HEK293 (cell line): ENCODE data around the gene AGR2.

Source experiments
- CTCF ChIA-PET: fragments of 350-600 bp; formaldehyde crosslinking; extraction: SDS; loops from one replicate; lab custom pipeline; 2021; ENCODE audit warnings: antibody characterized with exemption; lab: Yijun Ruan, JAX
- POLR2A ChIA-PET: fragments of 300-600 bp; formaldehyde crosslinking; extraction: SDS; loops from one replicate; lab custom pipeline; 2020; ENCODE audit warnings: antibody characterized with exemption, inconsistent platforms; lab: Yijun Ruan, JAX
- H3K27ac ChIP-seq: fragments of 200-500 bp; sonication (Bioruptor generic); 2 replicates; pipeline ENCODE4 v1.5.1; 2014; ENCODE audit warnings: low read depth, low read length, control low read depth, inconsistent platforms; ENCODE audit errors: extremely low read depth
- H3K36me3 ChIP-seq, 2 experiments: fragments of 200-500 bp in 1 of 2; sonication (Bioruptor generic) in 1 of 2; 1 replicate in 1 of 2; 2 replicates in 1 of 2; pipeline ENCODE4 v1.5.1; 2014 to 2017; ENCODE audit warnings: inconsistent platforms in 2 of 2, low read length in 2 of 2; ENCODE audit not compliant: control insufficient read depth in 2 of 2, insufficient read depth in 1 of 2
- H3K4me1 ChIP-seq: fragments of 200-500 bp; sonication (Bioruptor generic); 2 replicates; pipeline ENCODE4 v1.5.1; 2014; ENCODE audit warnings: mild to moderate bottlenecking, low read length, inconsistent platforms; ENCODE audit not compliant: control insufficient read depth, insufficient read depth
- H3K4me3 ChIP-seq: 2 replicates; pipeline ENCODE4 v1.5.1; 2011; ENCODE audit warnings: low read depth, mild to moderate bottlenecking, control low read depth, low read length, moderate library complexity
- H3K9me3 ChIP-seq: fragments of 200-500 bp; sonication (Bioruptor generic); 2 replicates; pipeline ENCODE4 v1.5.1; 2014; ENCODE audit warnings: low read depth, low read length, inconsistent platforms; ENCODE audit not compliant: control insufficient read depth, insufficient read depth
- HOXD13 ChIP-seq: sonication (generic); formaldehyde crosslinking; IDR thresholded peaks from 2 replicates; pipeline ENCODE4 v1.8.0; 2022; ENCODE audit warnings: missing genetic modification reagents, borderline replicate concordance
- INSM2 ChIP-seq: fragments of 450-650 bp; formaldehyde crosslinking; IDR thresholded peaks from 2 replicates; pipeline ENCODE4 v1.5.1; 2016; ENCODE audit warnings: missing biosample characterization, missing genetic modification characterization
- KLF16 ChIP-seq: fragments of 450-650 bp; formaldehyde crosslinking; IDR thresholded peaks from 2 replicates; pipeline ENCODE4 v1.5.1; 2017; ENCODE audit warnings: missing biosample characterization, missing genetic modification characterization
- MEIS1 ChIP-seq: sonication (generic); formaldehyde crosslinking; IDR thresholded peaks from 2 replicates; pipeline ENCODE4 v1.8.1; 2022; ENCODE audit warnings: missing genetic modification reagents, mild to moderate bottlenecking, borderline replicate concordance
- ZIC2 ChIP-seq: fragments of 450-650 bp; formaldehyde crosslinking; IDR thresholded peaks from 2 replicates; pipeline ENCODE4 v1.5.1; 2016; ENCODE audit warnings: missing biosample characterization, missing genetic modification characterization
- ZNF645 ChIP-seq: fragments of 450-650 bp; formaldehyde crosslinking; IDR thresholded peaks from 2 replicates; pipeline ENCODE4; 2016; ENCODE audit warnings: missing biosample characterization, missing genetic modification characterization
- ZNF654 ChIP-seq: fragments of 450-650 bp; formaldehyde crosslinking; IDR thresholded peaks from 2 replicates; pipeline ENCODE4 v1.5.1; 2016; ENCODE audit warnings: low read depth, missing biosample characterization, missing genetic modification characterization

AGR2 gene

DNA sequence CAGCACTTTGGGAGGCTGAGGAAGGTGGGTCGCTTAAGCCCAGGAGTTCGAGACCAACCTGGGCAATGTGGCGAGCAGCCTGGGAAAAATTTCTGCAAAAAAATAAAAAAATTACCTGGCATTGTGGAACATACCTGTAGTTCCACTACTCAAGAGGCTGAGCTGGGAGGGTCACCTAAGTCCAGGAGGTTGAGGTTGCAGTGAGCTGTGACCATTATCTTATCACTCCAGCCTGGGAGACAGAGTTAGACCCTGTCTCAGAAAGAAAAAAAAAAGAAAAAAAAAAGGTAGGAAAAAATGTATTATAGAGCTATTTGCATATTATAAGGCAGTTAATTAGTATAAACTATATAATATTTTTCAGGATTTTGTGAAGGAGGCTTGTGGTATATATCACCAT is 62.3 kb downstream of the AGR2 start:
- H3K27ac ChIP-seq: no peak overlapping the region
- no peaks in the 10 kb centered on the region for H3K36me3 ChIP-seq
- peaks cover 14% of the 10 kb centered on the region for H3K4me1 ChIP-seq
- TF ChIP-seq ZNF654 (no peak), ZIC2 (tag by site-specific recombination) (no peak), MEIS1 (no peak), HOXD13 (no peak), ZNF645 (tag by site-specific recombination) (no peak), KLF16 (tag by site-specific recombination) (no peak), INSM2 (tag by site-specific recombination) (no peak)
- H3K9me3 ChIP-seq: no peaks in the 10 kb centered on the region
- ChIA-PET POLR2A (no interaction called here), CTCF (no interaction called here)
- no peak overlapping the region for H3K4me3 ChIP-seq
